ENCODE measurements around the gene LY86.

LY86 gene

GRCh38 chr6:6616656-6617055 lies 28.1 kb downstream of the LY86 start:
- H3K9ac ChIP-seq (ENCODE audit: low read depth, low read length): no peak overlapping the region
- H3K4me1 ChIP-seq (ENCODE audit: control insufficient read depth, insufficient read depth, low read length): no peaks in the 10 kb centered on the region
- H3K9me3 ChIP-seq (ENCODE audit: control insufficient read depth, insufficient read depth, low read length): no peaks in the 10 kb centered on the region
- H3K27me3 ChIP-seq (ENCODE audit: control insufficient read depth, insufficient read depth, low read length): no peaks in the 10 kb centered on the region
- H3K4me3 ChIP-seq (ENCODE audit: low read depth, low read length): no peak overlapping the region
- H3K36me3 ChIP-seq (ENCODE audit: control insufficient read depth, insufficient read depth, low read length): no peaks in the 10 kb centered on the region

DNA sequence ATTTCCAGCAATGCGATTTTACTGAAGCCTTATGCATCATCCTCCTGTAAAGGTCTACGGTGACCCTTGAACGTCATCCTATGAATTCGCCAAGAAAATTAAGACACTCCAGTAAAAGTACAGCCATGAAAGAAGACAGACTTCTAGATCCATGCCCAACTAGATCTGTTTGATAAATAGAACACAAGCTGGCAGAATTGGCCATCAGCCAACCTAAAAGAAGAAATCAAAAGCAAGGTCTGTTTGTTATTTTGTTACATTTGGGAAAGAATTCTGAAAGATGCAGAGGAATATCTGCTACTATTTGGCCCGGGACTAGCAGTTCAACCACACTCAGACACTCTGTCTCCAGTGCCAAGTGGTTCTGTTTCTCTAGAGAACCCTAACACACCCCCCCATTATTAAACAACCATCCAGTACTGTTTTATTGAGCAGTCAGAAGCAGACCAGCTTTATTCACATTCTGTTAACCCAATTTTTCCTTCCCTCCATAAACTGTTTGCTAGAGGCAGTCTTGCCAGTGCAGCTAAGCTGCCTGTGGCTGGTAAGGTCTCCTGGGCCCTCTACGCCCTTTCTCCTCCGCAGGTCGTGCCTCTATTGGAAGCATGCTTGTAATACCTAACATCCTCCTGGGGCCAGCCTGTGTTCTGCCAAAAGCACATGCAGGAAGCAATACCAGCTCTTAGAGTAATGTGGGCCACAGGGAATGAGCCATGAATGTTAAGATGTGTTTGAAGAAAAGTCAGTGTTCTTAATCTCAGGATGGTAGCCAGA lies 30.7 kb downstream of the LY86 start:
- Histone ChIP-seq H3K4me1 (ENCODE audit: control insufficient read depth, insufficient read depth, low read length) (no peaks in the 10 kb centered on the region), H3K4me3 (ENCODE audit: low read depth, low read length) (no peak overlapping the region), H3K36me3 (ENCODE audit: control insufficient read depth, insufficient read depth, low read length) (no peaks in the 10 kb centered on the region), H3K9me3 (ENCODE audit: control insufficient read depth, insufficient read depth, low read length) (no peaks in the 10 kb centered on the region), H3K9ac (ENCODE audit: low read depth, low read length) (no peak overlapping the region), H3K27me3 (ENCODE audit: control insufficient read depth, insufficient read depth, low read length) (no peaks in the 10 kb centered on the region)

DNA sequence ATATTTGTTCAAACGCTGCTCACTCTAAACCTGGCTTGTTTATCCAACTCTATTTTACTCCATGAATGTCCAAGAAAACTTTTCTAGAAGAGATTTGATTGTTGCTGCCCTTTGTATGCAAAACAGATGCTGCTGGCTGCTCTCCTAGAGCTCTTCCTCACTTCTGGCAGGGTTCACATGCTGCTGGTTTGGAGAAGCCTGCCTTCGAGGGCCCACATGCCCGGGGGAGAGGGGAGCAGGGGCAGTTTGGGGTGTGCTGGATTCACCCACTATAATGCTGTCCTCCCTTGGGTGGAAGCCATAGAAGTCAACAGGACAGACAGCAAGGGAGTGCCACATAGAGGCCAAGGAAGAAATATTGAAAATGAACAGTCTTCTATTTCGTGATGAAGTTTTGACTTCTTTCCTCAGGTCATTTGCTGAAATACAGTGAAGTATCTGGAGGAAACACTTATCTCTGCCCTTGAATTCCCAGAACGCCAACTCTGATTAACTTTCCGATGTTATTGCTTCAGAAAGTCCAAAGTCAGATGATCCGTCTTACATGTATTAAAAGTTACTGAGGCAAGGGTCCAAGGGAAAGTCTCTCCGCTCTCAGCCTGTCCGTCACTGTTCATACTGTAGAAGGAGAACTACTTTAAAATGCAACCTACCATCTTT lies 32.4 kb downstream of the LY86 start:
- H3K27me3 ChIP-seq (ENCODE audit: control insufficient read depth, insufficient read depth, low read length): no peaks in the 10 kb centered on the region
- H3K4me3 ChIP-seq (ENCODE audit: low read depth, low read length): no peak overlapping the region
- no peaks in the 10 kb centered on the region for H3K9me3 ChIP-seq (ENCODE audit: control insufficient read depth, insufficient read depth, low read length)
- H3K9ac ChIP-seq (ENCODE audit: low read depth, low read length): no peak overlapping the region
- no peaks in the 10 kb centered on the region for H3K4me1 ChIP-seq (ENCODE audit: control insufficient read depth, insufficient read depth, low read length)
- H3K36me3 ChIP-seq (ENCODE audit: control insufficient read depth, insufficient read depth, low read length): no peaks in the 10 kb centered on the region

DNA sequence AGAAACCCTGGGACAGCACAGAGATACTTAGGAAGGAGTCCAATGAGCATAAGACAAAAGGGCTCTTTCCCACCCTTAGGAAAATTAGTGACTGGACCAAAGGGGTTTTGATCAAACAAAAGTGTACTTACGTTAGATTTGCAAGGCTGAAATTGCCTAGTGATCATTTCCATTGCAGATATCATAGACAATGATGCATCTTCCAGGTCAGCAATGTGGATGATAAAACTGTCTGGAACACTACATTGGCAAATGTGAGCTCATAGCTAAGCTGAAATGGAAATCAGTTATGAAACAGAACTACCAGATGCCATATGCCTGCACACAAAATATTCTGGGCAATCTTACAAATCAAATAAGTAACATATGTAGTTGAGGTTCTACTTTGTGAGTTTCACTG lies 34.0 kb downstream of the LY86 start:
- no peak overlapping the region for H3K9ac ChIP-seq (ENCODE audit: low read depth, low read length)
- H3K36me3 ChIP-seq (ENCODE audit: control insufficient read depth, insufficient read depth, low read length): no peaks in the 10 kb centered on the region
- H3K9me3 ChIP-seq (ENCODE audit: control insufficient read depth, insufficient read depth, low read length): no peaks in the 10 kb centered on the region
- H3K4me1 ChIP-seq (ENCODE audit: control insufficient read depth, insufficient read depth, low read length): no peaks in the 10 kb centered on the region
- H3K4me3 ChIP-seq (ENCODE audit: low read depth, low read length): no peak overlapping the region
- no peaks in the 10 kb centered on the region for H3K27me3 ChIP-seq (ENCODE audit: control insufficient read depth, insufficient read depth, low read length)

DNA sequence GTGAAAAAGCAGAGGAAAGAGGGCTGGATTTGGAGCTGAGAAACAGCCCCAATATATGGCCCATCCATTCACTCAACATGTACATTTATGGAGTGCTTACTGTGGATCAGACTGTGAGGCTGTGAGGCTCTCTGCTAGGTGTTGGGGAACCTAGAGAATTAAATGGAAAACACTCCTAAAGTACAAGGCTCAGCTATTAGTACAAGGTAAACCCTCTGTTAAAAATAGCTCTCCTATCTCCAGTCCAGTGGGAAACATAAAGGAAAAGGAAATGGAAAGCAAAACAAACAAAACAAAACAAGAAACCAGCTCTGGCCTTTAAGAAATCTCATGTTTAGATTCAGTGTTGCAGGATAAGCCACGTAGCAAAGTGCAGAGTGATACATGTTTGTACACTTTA lies 35.0 kb downstream of the LY86 start:
- no peaks in the 10 kb centered on the region for H3K27me3 ChIP-seq (ENCODE audit: control insufficient read depth, insufficient read depth, low read length)
- H3K4me3 ChIP-seq (ENCODE audit: low read depth, low read length): no peak overlapping the region
- no peak overlapping the region for H3K9ac ChIP-seq (ENCODE audit: low read depth, low read length)
- no peaks in the 10 kb centered on the region for H3K4me1 ChIP-seq (ENCODE audit: control insufficient read depth, insufficient read depth, low read length)
- no peaks in the 10 kb centered on the region for H3K9me3 ChIP-seq (ENCODE audit: control insufficient read depth, insufficient read depth, low read length)
- no peaks in the 10 kb centered on the region for H3K36me3 ChIP-seq (ENCODE audit: control insufficient read depth, insufficient read depth, low read length)

- no peaks in the 10 kb centered on the region for H3K27me3 ChIP-seq (ENCODE audit: control insufficient read depth, insufficient read depth, low read length)
- no peaks in the 10 kb centered on the region for H3K36me3 ChIP-seq (ENCODE audit: control insufficient read depth, insufficient read depth, low read length)
- H3K4me3 ChIP-seq (ENCODE audit: low read depth, low read length): no peak overlapping the region
- no peaks in the 10 kb centered on the region for H3K9me3 ChIP-seq (ENCODE audit: control insufficient read depth, insufficient read depth, low read length)
- no peak overlapping the region for H3K9ac ChIP-seq (ENCODE audit: low read depth, low read length)
- H3K4me1 ChIP-seq (ENCODE audit: control insufficient read depth, insufficient read depth, low read length): no peaks in the 10 kb centered on the region
Measured at GRCh38 chr6:6624269-6624990, 35.9 kb downstream of the LY86 start.

DNA sequence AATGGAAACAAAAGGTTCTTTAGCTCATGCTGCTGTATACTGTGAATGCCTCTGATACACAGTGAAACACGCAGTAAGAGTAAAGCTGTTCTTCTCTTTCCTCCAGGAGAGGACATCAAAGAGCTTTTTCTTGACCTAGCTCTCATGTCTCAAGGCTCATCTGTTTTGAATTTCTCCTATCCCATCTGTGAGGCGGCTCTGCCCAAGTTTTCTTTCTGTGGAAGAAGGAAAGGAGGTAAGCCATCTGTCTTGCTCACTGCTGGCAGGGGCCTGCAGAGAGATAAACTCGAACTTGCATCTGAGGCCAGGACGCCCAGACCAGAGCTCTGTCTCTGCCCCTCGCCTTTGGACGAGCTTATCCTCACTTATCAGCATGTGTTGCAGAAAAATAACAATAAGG lies 37.7 kb downstream of the LY86 start:
- H3K4me1 ChIP-seq (ENCODE audit: control insufficient read depth, insufficient read depth, low read length): no peaks in the 10 kb centered on the region
- H3K36me3 ChIP-seq (ENCODE audit: control insufficient read depth, insufficient read depth, low read length): no peaks in the 10 kb centered on the region
- H3K4me3 ChIP-seq (ENCODE audit: low read depth, low read length): no peak overlapping the region
- no peak overlapping the region for H3K9ac ChIP-seq (ENCODE audit: low read depth, low read length)
- no peaks in the 10 kb centered on the region for H3K27me3 ChIP-seq (ENCODE audit: control insufficient read depth, insufficient read depth, low read length)
- no peaks in the 10 kb centered on the region for H3K9me3 ChIP-seq (ENCODE audit: control insufficient read depth, insufficient read depth, low read length)

DNA sequence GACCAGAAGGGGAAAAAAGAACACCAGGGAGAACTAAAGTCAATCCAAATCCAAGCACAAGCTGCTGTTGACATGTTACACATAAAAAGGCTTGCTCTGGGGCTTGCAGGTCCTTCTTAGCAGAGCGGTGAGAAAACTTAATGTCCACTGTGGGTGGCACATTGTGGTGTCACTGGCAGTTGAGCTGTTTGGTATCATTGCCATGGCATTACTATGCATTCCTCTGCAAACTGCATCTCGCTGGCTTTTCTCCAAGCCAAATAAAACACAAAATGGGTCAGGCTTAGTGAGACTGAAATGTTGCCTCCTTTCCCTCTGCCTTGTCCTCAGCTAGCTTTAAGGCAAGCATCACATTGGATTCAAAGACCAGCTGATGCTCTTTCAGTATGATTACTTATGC lies 40.9 kb downstream of the LY86 start:
- Histone ChIP-seq H3K4me1 (ENCODE audit: control insufficient read depth, insufficient read depth, low read length) (no peaks in the 10 kb centered on the region), H3K9ac (ENCODE audit: low read depth, low read length) (no peak overlapping the region), H3K36me3 (ENCODE audit: control insufficient read depth, insufficient read depth, low read length) (no peaks in the 10 kb centered on the region), H3K27me3 (ENCODE audit: control insufficient read depth, insufficient read depth, low read length) (no peaks in the 10 kb centered on the region), H3K4me3 (ENCODE audit: low read depth, low read length) (no peak overlapping the region), H3K9me3 (ENCODE audit: control insufficient read depth, insufficient read depth, low read length) (no peaks in the 10 kb centered on the region)

GRCh38 chr6:6631053-6631452 lies 42.5 kb downstream of the LY86 start:
- H3K27me3 ChIP-seq (ENCODE audit: control insufficient read depth, insufficient read depth, low read length): no peaks in the 10 kb centered on the region
- H3K9me3 ChIP-seq (ENCODE audit: control insufficient read depth, insufficient read depth, low read length): no peaks in the 10 kb centered on the region
- H3K4me3 ChIP-seq (ENCODE audit: low read depth, low read length): no peak overlapping the region
- H3K36me3 ChIP-seq (ENCODE audit: control insufficient read depth, insufficient read depth, low read length): no peaks in the 10 kb centered on the region
- H3K9ac ChIP-seq (ENCODE audit: low read depth, low read length): no peak overlapping the region
- no peaks in the 10 kb centered on the region for H3K4me1 ChIP-seq (ENCODE audit: control insufficient read depth, insufficient read depth, low read length)

DNA sequence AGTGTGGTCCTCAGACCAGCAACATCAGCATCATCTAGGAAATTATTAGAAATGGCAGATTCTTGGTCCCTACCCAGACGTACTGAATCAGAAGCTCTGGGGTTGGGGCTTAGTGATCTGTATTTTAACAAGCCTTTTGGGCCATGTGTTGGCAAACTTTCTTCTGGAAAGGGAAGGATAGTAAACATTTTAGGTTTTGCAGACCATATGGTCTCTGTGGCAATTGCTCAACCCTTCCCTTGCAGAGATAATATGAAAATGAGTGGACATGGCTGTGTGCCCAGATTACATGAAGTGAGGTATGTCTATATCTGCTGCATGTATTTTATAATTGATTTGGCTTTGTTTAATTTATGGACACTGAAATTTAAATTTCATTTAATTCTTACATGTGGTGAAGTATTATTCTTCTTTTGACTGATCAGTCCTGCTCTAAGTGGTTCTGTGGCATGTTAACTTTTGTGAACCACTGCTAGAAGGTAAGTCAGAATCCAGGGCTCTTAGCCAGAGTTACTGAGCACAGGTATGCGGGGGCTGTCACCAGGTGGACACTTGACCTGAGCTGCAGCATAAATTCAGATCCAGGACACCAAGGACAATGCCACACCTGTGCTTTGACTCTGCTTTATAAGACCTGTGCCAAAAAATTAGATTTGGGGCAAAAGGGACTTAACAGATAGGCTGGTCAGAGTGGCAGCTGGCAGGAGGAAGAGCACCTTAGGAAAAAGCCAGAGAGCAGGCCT lies 43.2 kb downstream of the LY86 start:
- no peaks in the 10 kb centered on the region for H3K36me3 ChIP-seq (ENCODE audit: control insufficient read depth, insufficient read depth, low read length)
- H3K27me3 ChIP-seq (ENCODE audit: control insufficient read depth, insufficient read depth, low read length): no peaks in the 10 kb centered on the region
- H3K4me3 ChIP-seq (ENCODE audit: low read depth, low read length): no peak overlapping the region
- H3K9ac ChIP-seq (ENCODE audit: low read depth, low read length): no peak overlapping the region
- no peaks in the 10 kb centered on the region for H3K4me1 ChIP-seq (ENCODE audit: control insufficient read depth, insufficient read depth, low read length)
- H3K9me3 ChIP-seq (ENCODE audit: control insufficient read depth, insufficient read depth, low read length): no peaks in the 10 kb centered on the region

DNA sequence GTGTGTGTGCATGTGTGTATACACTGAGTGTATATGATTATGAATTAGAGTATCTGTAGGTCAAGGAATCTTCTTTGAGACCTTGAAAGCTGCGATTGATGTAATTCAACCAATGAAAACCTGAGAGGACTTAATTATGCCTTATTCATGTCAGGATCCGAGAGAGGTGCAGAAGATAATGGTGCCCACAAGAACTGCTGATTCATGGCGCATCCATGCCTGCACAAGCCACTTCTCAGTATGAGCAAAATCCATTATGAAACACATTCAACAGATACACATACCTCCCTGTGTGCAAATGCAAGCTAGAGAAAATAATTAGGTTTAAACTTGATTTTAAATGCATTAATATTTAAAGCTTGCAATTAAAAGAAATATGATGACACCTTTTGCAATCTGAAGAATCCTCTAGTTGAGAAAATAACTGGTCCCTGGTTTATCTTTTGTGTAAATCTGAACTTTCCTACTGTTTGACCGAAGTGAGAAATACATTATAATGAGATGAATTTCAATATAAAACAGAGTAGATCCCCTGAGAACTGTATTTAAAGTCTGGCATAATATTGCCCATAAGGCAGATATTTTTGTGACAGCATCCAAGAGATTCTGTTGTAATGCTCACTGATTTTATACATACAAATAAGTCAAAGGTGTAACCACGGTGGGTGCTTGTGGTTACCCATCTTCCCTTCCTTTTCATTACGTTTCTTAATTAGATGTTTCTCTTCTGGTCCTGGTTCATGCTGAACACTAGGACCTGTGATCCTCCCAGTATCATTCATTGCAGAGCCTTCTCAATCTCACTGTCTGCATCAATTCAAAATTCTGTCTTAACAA lies 45.6 kb downstream of the LY86 start:
- H3K9me3 ChIP-seq (ENCODE audit: control insufficient read depth, insufficient read depth, low read length): no peaks in the 10 kb centered on the region
- no peak overlapping the region for H3K4me3 ChIP-seq (ENCODE audit: low read depth, low read length)
- no peaks in the 10 kb centered on the region for H3K4me1 ChIP-seq (ENCODE audit: control insufficient read depth, insufficient read depth, low read length)
- H3K9ac ChIP-seq (ENCODE audit: low read depth, low read length): no peak overlapping the region
- no peaks in the 10 kb centered on the region for H3K36me3 ChIP-seq (ENCODE audit: control insufficient read depth, insufficient read depth, low read length)
- H3K27me3 ChIP-seq (ENCODE audit: control insufficient read depth, insufficient read depth, low read length): no peaks in the 10 kb centered on the region
